Ovary (tissue), 3 donors: ENCODE data around the gene SLC22A14.

Experiments
- EP300 ChIP-seq: sonication (generic); formaldehyde crosslinking; IDR thresholded peaks from one replicate; pipeline ENCODE4 v1.6.1; 2017; ENCODE audit warnings: antibody characterized with exemption
- POLR2A ChIP-seq: fragments of 450-650 bp; IDR thresholded peaks from one replicate; pipeline ENCODE4 v1.6.1; 2017; ENCODE audit warnings: antibody characterized with exemption, mild to moderate bottlenecking, moderate library complexity
- TF ChIP-seq, protein P1 (sequence below), 3 donors: fragments of 450-650 bp in 2 of 3; fragments of 200-600 bp in 1 of 3; IDR thresholded peaks; one replicate each; pipeline versions ENCODE4 v1.5.1 to v1.8.0; 2016 to 2022; ENCODE audit warnings: antibody characterized with exemption in 3 of 3, mild to moderate bottlenecking in 1 of 3
- donor health status: DM: no; HTN: no; CAD: no.

DNA sequence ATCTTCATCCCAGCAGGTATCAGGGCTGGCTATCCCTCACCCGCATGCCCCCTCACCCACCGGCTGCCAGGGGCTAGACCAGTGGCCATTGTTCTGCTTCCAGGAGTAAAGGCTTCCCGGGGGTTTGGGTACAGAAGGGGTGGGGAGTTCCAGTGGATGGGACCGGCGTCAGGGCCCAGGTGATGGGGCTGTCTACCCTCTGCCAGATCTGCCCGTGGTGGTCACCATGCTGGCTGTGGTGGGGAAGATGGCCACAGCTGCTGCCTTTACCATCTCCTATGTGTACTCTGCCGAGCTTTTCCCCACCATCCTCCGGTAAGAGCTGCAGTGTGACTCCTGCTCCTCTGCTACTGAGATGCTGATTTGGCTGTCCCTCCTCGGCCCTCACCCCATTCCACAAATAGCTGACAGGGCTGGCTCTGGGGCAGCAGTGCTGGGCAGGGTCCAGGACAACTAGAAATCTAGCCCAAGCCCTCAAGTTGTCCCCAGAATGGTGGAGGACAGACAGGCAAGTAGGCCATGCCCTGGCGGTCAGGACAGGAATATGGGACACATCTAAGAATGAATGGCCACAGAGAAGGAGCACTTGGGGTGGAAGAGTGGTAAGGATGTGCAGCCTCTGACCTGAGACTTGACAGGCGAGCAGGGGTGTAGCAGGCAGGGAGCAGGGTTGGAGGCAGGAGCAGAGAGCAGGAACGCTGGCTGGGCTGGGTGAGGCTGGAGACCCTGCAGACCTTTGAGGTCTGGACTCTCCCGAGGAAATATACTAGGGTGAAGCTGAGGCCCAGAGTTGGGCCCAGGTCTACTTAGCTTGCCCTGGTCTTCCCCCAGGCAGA is 5.8 kb upstream of the SLC22A14 start:
- TF ChIP-seq, protein P1, sequence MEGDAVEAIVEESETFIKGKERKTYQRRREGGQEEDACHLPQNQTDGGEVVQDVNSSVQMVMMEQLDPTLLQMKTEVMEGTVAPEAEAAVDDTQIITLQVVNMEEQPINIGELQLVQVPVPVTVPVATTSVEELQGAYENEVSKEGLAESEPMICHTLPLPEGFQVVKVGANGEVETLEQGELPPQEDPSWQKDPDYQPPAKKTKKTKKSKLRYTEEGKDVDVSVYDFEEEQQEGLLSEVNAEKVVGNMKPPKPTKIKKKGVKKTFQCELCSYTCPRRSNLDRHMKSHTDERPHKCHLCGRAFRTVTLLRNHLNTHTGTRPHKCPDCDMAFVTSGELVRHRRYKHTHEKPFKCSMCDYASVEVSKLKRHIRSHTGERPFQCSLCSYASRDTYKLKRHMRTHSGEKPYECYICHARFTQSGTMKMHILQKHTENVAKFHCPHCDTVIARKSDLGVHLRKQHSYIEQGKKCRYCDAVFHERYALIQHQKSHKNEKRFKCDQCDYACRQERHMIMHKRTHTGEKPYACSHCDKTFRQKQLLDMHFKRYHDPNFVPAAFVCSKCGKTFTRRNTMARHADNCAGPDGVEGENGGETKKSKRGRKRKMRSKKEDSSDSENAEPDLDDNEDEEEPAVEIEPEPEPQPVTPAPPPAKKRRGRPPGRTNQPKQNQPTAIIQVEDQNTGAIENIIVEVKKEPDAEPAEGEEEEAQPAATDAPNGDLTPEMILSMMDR (IDR thresholded peaks at IDR 0.05) = no peak
- no peak for TF ChIP-seq POLR2A
- no peak for TF ChIP-seq EP300
